Loucy (cell line): ENCODE results near the gene KCNC2.
"Not testable (repeated sequence)": the region's sequence is repeated elsewhere in the genome, so short reads cannot be mapped to it uniquely, and the experiment has no call there.

Experiments
- H2AFZ ChIP-seq: fragments of 200-600 bp; sonication (generic); 2 replicates; pipeline ENCODE4 v1.6.0; 2016; ENCODE audit warnings: antibody characterized with exemption, mild to moderate bottlenecking, low read length, moderate library complexity
- H3F3A ChIP-seq: fragments of 200-600 bp; 2 replicates; pipeline ENCODE4 v1.6.0; 2016; ENCODE audit warnings: antibody characterized with exemption, low read depth, mild to moderate bottlenecking
- H3K27me3 ChIP-seq: fragments of 200-600 bp; sonication (generic); 2 replicates; pipeline ENCODE4 v1.6.1; 2014; ENCODE audit warnings: low read length, mild to moderate bottlenecking; ENCODE audit not compliant: insufficient read depth, poor library complexity, severe bottlenecking
- H3K36me3 ChIP-seq: fragments of 200-600 bp; sonication (generic); 2 replicates; pipeline ENCODE4 v1.6.1; 2016; ENCODE audit warnings: low read length; ENCODE audit not compliant: insufficient read depth
- H3K4me1 ChIP-seq: fragments of 200-600 bp; sonication (generic); 2 replicates; pipeline ENCODE4 v1.5.1; 2014; ENCODE audit warnings: low read length, mild to moderate bottlenecking; ENCODE audit not compliant: insufficient read depth, poor library complexity, severe bottlenecking
- H3K4me2 ChIP-seq: fragments of 200-600 bp; sonication (generic); 2 replicates; pipeline ENCODE4 v1.6.0; 2014; ENCODE audit warnings: antibody characterized with exemption, low read length, low read depth, mild to moderate bottlenecking; ENCODE audit not compliant: poor library complexity, severe bottlenecking
- H3K4me3 ChIP-seq: fragments of 200-600 bp; sonication (generic); 2 replicates; pipeline ENCODE4 v1.5.1; 2014; ENCODE audit warnings: low read length, mild to moderate bottlenecking, mixed read lengths; ENCODE audit not compliant: poor library complexity, severe bottlenecking
- H3K79me2 ChIP-seq: fragments of 200-600 bp; sonication (generic); 2 replicates; pipeline ENCODE4 v1.6.1; 2014; ENCODE audit warnings: low read length; ENCODE audit not compliant: insufficient read depth
- H3K9ac ChIP-seq: fragments of 200-600 bp; sonication (generic); 2 replicates; pipeline ENCODE4 v1.6.0; 2014; ENCODE audit warnings: mild to moderate bottlenecking, low read depth, low read length, moderate library complexity; ENCODE audit not compliant: poor library complexity, severe bottlenecking
- H3K9me2 ChIP-seq: fragments of 200-600 bp; sonication (generic); replicated peaks from 2 replicates; pipeline ENCODE4 v1.6.1; 2016; ENCODE audit warnings: low read depth, low read length, mixed read lengths
- H3K9me3 ChIP-seq: fragments of 200-600 bp; sonication (generic); 2 replicates; pipeline ENCODE4 v1.6.1; 2014; ENCODE audit warnings: mild to moderate bottlenecking, antibody characterized with exemption, low read length, low read depth; ENCODE audit not compliant: insufficient read depth
- H4K20me1 ChIP-seq: fragments of 200-600 bp; sonication (generic); 2 replicates; pipeline ENCODE4 v1.6.0; 2014; ENCODE audit warnings: antibody characterized with exemption, low read length, mild to moderate bottlenecking; ENCODE audit not compliant: insufficient read depth, poor library complexity, severe bottlenecking
- EZH2phosphoT487 ChIP-seq: fragments of 200-600 bp; IDR thresholded peaks from 2 replicates; pipeline ENCODE4 v1.6.1; 2018; ENCODE audit warnings: antibody characterized with exemption, mild to moderate bottlenecking, moderate library complexity, borderline replicate concordance
- TF ChIP-seq, protein P1 (sequence below): fragments of 200-600 bp; sonication (generic); conservative IDR thresholded peaks from 2 replicates; pipeline ENCODE4 v1.5.1; 2014; ENCODE audit warnings: mild to moderate bottlenecking, antibody characterized with exemption, low read length

KCNC2 gene

DNA sequence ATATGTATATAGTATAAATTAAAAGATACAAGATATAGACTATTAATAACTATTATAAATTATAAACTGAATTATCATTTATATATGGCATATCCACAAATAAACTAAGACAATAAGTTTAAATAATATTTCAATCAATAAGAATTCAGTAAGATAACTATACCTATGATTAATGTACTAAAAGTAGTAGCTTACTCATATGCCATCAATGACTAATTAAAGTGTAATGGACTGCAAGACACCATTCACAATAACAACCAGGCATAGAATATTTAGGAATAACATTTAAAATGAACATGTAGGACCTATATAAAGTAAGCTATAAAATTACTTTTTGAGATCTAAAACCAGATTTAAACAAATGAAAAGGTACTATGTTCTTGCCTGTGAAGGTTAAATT is 18.8 kb downstream of the KCNC2 start:
- TF ChIP-seq, protein P1, sequence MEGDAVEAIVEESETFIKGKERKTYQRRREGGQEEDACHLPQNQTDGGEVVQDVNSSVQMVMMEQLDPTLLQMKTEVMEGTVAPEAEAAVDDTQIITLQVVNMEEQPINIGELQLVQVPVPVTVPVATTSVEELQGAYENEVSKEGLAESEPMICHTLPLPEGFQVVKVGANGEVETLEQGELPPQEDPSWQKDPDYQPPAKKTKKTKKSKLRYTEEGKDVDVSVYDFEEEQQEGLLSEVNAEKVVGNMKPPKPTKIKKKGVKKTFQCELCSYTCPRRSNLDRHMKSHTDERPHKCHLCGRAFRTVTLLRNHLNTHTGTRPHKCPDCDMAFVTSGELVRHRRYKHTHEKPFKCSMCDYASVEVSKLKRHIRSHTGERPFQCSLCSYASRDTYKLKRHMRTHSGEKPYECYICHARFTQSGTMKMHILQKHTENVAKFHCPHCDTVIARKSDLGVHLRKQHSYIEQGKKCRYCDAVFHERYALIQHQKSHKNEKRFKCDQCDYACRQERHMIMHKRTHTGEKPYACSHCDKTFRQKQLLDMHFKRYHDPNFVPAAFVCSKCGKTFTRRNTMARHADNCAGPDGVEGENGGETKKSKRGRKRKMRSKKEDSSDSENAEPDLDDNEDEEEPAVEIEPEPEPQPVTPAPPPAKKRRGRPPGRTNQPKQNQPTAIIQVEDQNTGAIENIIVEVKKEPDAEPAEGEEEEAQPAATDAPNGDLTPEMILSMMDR: no peak
- TF ChIP-seq EZH2phosphoT487: no peak
- H3K4me3 ChIP-seq: no peak overlapping the region
- H3K27me3 ChIP-seq: no peaks in the 10 kb centered on the region
- H3K9me2 ChIP-seq: no peaks in the 10 kb centered on the region
- H3K9me3 ChIP-seq: no peaks in the 10 kb centered on the region
- no peak overlapping the region for H3K9ac ChIP-seq
- H3K4me2 ChIP-seq: no peak overlapping the region
- no peaks in the 10 kb centered on the region for H4K20me1 ChIP-seq
- no peaks in the 10 kb centered on the region for H3K36me3 ChIP-seq
- H3K4me1 ChIP-seq: no peaks in the 10 kb centered on the region
- no peaks in the 10 kb centered on the region for H3F3A ChIP-seq
- no peak overlapping the region for H2AFZ ChIP-seq
- H3K79me2 ChIP-seq: no peaks in the 10 kb centered on the region

DNA sequence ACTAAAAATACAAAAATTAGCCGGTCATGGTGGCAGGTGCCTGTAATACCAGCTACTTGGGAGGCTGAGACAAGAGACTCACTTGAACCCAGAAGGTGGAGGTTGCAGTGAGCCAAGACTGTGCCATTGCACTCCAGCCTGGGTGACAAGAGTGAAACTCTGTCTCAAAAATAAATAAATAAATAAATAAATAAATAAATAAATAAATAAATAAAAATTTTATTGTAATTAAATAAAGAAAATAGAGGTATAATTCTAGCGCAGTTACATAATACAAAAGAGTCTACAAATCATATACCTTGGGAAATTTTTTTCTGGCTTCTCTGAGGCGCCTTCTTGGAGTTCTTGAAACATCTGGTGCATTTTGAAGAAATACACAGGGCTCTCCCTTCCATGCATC is 23.8 kb downstream of the KCNC2 start:
- not testable (repeated sequence) for H3K9me3 ChIP-seq, H4K20me1 ChIP-seq, H3K4me3 ChIP-seq

DNA sequence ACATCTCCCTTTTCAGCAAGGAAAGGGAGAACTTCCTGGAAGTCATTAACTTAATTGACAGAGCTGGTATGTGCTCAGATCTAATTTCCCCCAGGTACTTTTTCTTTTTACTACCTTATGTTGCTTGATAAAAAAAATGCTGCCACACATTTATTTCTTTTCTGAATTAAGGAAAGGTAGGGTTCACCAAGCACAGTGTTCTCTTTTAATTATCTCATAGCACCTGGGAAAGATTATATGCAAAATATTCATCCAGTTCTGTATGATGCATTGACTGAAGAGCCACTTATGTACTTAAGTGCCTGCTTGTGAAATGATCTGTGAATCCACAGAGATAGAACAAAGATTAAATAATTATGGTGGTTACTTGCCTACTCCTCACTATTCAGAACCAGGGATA is 25.1 kb downstream of the KCNC2 start:
- Histone ChIP-seq H3K4me1 (no peaks in the 10 kb centered on the region), H3F3A (no peaks in the 10 kb centered on the region), H2AFZ (no peak overlapping the region), H3K9ac (no peak overlapping the region), H3K9me2 (no peaks in the 10 kb centered on the region), H3K79me2 (no peaks in the 10 kb centered on the region), H3K9me3 (no peaks in the 10 kb centered on the region), H4K20me1 (no peaks in the 10 kb centered on the region), H3K27me3 (no peaks in the 10 kb centered on the region), H3K4me3 (no peak overlapping the region), H3K4me2 (no peak overlapping the region), H3K36me3 (no peaks in the 10 kb centered on the region)
- TF ChIP-seq, protein P1: no peak
- no peak for TF ChIP-seq EZH2phosphoT487

More for the DNA sequence above, 23.8 kb downstream of the KCNC2 start:
- not testable (repeated sequence) for H3K4me2 ChIP-seq, H3K27me3 ChIP-seq, H3K9ac ChIP-seq, H3K9me2 ChIP-seq, H3K79me2 ChIP-seq, H3F3A ChIP-seq, H3K36me3 ChIP-seq, H2AFZ ChIP-seq, H3K4me1 ChIP-seq

DNA sequence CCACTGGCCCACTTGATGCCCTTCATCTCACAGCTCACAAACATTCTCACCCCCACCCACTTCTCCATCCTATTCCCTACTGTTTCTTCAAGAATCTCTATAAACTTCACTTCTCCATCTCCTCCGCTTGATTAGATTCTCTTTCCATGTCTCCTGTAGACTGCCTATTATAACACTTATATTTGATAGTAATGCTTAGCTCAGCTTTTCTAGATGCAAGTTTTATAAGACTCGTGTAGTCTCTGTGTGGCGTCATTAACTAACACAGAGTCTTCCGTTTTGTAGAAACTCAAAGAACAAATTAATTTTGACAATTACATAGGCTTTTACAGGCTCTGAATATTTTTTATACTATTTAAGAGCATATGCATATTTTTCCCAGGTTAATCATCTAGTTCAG is 25.7 kb downstream of the KCNC2 start:
- no peaks in the 10 kb centered on the region for H3K4me1 ChIP-seq
- H3K9ac ChIP-seq: no peak overlapping the region
- no peaks in the 10 kb centered on the region for H3K36me3 ChIP-seq
- H4K20me1 ChIP-seq: no peaks in the 10 kb centered on the region
- TF ChIP-seq, protein P1: no peak
- TF ChIP-seq EZH2phosphoT487: no peak
- no peaks in the 10 kb centered on the region for H3K27me3 ChIP-seq
- no peaks in the 10 kb centered on the region for H3K9me3 ChIP-seq
- no peaks in the 10 kb centered on the region for H3K9me2 ChIP-seq
- no peak overlapping the region for H3K4me3 ChIP-seq
- H3F3A ChIP-seq: no peaks in the 10 kb centered on the region
- H3K79me2 ChIP-seq: no peaks in the 10 kb centered on the region
- no peak overlapping the region for H2AFZ ChIP-seq
- no peak overlapping the region for H3K4me2 ChIP-seq
